ENCODE results near the gene GPR137B.
"Not testable (repeated sequence)": the region's sequence is repeated elsewhere in the genome, so short reads cannot be mapped to it uniquely, and the experiment has no call there.

The GPR137B gene

GRCh38 chr1:236181059-236181458 is 38.7 kb downstream of the GPR137B start:
- H3K4me1 Mint-ChIP-seq: no peaks in the 10 kb centered on the region
- no peak overlapping the region for H3K4me3 Mint-ChIP-seq
- H3K27ac Mint-ChIP-seq: no peak overlapping the region

GRCh38 chr1:236185687-236186086 is 43.3 kb downstream of the GPR137B start:
- Mint-ChIP-seq H3K27ac (no peak overlapping the region), H3K9me3 (peaks cover 16% of the 10 kb centered on the region), H3K4me3 (no peak overlapping the region), H3K36me3 (peaks cover 46% of the 10 kb centered on the region), H3K27me3 (no peaks in the 10 kb centered on the region), H3K4me1 (no peaks in the 10 kb centered on the region)

More at GRCh38 chr1:236181059-236181458, 38.7 kb downstream of the GPR137B start:
- Mint-ChIP-seq H3K36me3 (peaks cover 11% of the 10 kb centered on the region), H3K9me3 (no peaks in the 10 kb centered on the region), H3K27me3 (no peaks in the 10 kb centered on the region)

- Mint-ChIP-seq H3K9me3 (peaks cover 21% of the 10 kb centered on the region), H3K36me3 (peaks cover 50% of the 10 kb centered on the region)
- not testable (repeated sequence) for H3K27ac Mint-ChIP-seq, H3K4me3 Mint-ChIP-seq, H3K27me3 Mint-ChIP-seq, H3K4me1 Mint-ChIP-seq
Observed at GRCh38 chr1:236186471-236186870, 44.1 kb downstream of the GPR137B start.

GRCh38 chr1:236188084-236188483 is 45.7 kb downstream of the GPR137B start:
- not testable (repeated sequence) for H3K4me1 Mint-ChIP-seq, H3K27ac Mint-ChIP-seq, H3K4me3 Mint-ChIP-seq, H3K27me3 Mint-ChIP-seq
- Mint-ChIP-seq H3K9me3 (peaks cover 21% of the 10 kb centered on the region), H3K36me3 (peaks cover 53% of the 10 kb centered on the region)

GRCh38 chr1:236193184-236193583 is 50.8 kb downstream of the GPR137B start:
- no peaks in the 10 kb centered on the region for H3K27me3 Mint-ChIP-seq

GRCh38 chr1:236200925-236201324 is 58.6 kb downstream of the GPR137B start:
- Mint-ChIP-seq H3K9me3 (peaks cover 47% of the 10 kb centered on the region), H3K36me3 (peaks cover 68% of the 10 kb centered on the region), H3K4me1 (no peaks in the 10 kb centered on the region), H3K4me3 (no peak overlapping the region), H3K27me3 (no peaks in the 10 kb centered on the region), H3K27ac (no peak overlapping the region)

More at GRCh38 chr1:236193184-236193583, 50.8 kb downstream of the GPR137B start:
- H3K27ac Mint-ChIP-seq: no peak overlapping the region
- H3K36me3 Mint-ChIP-seq: peaks cover 68% of the 10 kb centered on the region
- no peak overlapping the region for H3K4me3 Mint-ChIP-seq
- no peaks in the 10 kb centered on the region for H3K4me1 Mint-ChIP-seq
- peaks cover 46% of the 10 kb centered on the region for H3K9me3 Mint-ChIP-seq

GRCh38 chr1:236201786-236202185 is 59.4 kb downstream of the GPR137B start:
- Mint-ChIP-seq H3K9me3 (peaks cover 46% of the 10 kb centered on the region), H3K27ac (no peak overlapping the region), H3K27me3 (no peaks in the 10 kb centered on the region), H3K4me3 (no peak overlapping the region), H3K36me3 (peaks cover 72% of the 10 kb centered on the region), H3K4me1 (no peaks in the 10 kb centered on the region)

- Mint-ChIP-seq H3K4me3 (no peak overlapping the region), H3K36me3 (peaks cover 63% of the 10 kb centered on the region), H3K27me3 (no peaks in the 10 kb centered on the region), H3K4me1 (no peaks in the 10 kb centered on the region), H3K9me3 (peaks cover 37% of the 10 kb centered on the region), H3K27ac (no peak overlapping the region)
Observed at GRCh38 chr1:236204039-236204438, 61.7 kb downstream of the GPR137B start.

GRCh38 chr1:236204656-236205055 is 62.3 kb downstream of the GPR137B start:
- Mint-ChIP-seq H3K4me3 (no peak overlapping the region), H3K4me1 (no peaks in the 10 kb centered on the region), H3K36me3 (peaks cover 57% of the 10 kb centered on the region), H3K27ac (no peak overlapping the region), H3K27me3 (no peaks in the 10 kb centered on the region), H3K9me3 (peaks cover 32% of the 10 kb centered on the region)

GRCh38 chr1:236206548-236206947 is 64.2 kb downstream of the GPR137B start:
- no peak overlapping the region for H3K27ac Mint-ChIP-seq
- H3K27me3 Mint-ChIP-seq: no peaks in the 10 kb centered on the region
- no peaks in the 10 kb centered on the region for H3K4me1 Mint-ChIP-seq
- no peak overlapping the region for H3K4me3 Mint-ChIP-seq
- peaks cover 23% of the 10 kb centered on the region for H3K9me3 Mint-ChIP-seq
- peaks cover 48% of the 10 kb centered on the region for H3K36me3 Mint-ChIP-seq

- no peak overlapping the region for H3K27ac Mint-ChIP-seq
- H3K27me3 Mint-ChIP-seq: no peaks in the 10 kb centered on the region
- peaks cover 45% of the 10 kb centered on the region for H3K36me3 Mint-ChIP-seq
- H3K4me1 Mint-ChIP-seq: no peaks in the 10 kb centered on the region
- no peak overlapping the region for H3K4me3 Mint-ChIP-seq
- H3K9me3 Mint-ChIP-seq: peaks cover 22% of the 10 kb centered on the region
Observed at GRCh38 chr1:236207121-236207520, 64.8 kb downstream of the GPR137B start.

- H3K27ac Mint-ChIP-seq: no peak overlapping the region
- H3K4me3 Mint-ChIP-seq: no peak overlapping the region
- peaks cover 19% of the 10 kb centered on the region for H3K9me3 Mint-ChIP-seq
- H3K27me3 Mint-ChIP-seq: no peaks in the 10 kb centered on the region
- H3K4me1 Mint-ChIP-seq: no peaks in the 10 kb centered on the region
- H3K36me3 Mint-ChIP-seq: peaks cover 44% of the 10 kb centered on the region
Observed at GRCh38 chr1:236207569-236207968, 65.2 kb downstream of the GPR137B start.

- Mint-ChIP-seq H3K27ac (no peak overlapping the region), H3K36me3 (peaks cover 41% of the 10 kb centered on the region), H3K27me3 (no peaks in the 10 kb centered on the region), H3K9me3 (peaks cover 6% of the 10 kb centered on the region), H3K4me3 (no peak overlapping the region), H3K4me1 (no peaks in the 10 kb centered on the region)
Observed at GRCh38 chr1:236209185-236209584, 66.8 kb downstream of the GPR137B start.

- H3K4me1 Mint-ChIP-seq: no peaks in the 10 kb centered on the region
- peaks cover under 1% of the 10 kb centered on the region for H3K9me3 Mint-ChIP-seq
- H3K27me3 Mint-ChIP-seq: no peaks in the 10 kb centered on the region
- no peak overlapping the region for H3K4me3 Mint-ChIP-seq
- H3K27ac Mint-ChIP-seq: no peak overlapping the region
- peaks cover 39% of the 10 kb centered on the region for H3K36me3 Mint-ChIP-seq
Observed at GRCh38 chr1:236209713-236210112, 67.4 kb downstream of the GPR137B start.

- no peaks in the 10 kb centered on the region for H3K4me1 Mint-ChIP-seq
- H3K27me3 Mint-ChIP-seq: no peaks in the 10 kb centered on the region
- no peak overlapping the region for H3K27ac Mint-ChIP-seq
- H3K9me3 Mint-ChIP-seq: no peaks in the 10 kb centered on the region
- H3K36me3 Mint-ChIP-seq: peaks cover 38% of the 10 kb centered on the region
- no peak overlapping the region for H3K4me3 Mint-ChIP-seq
Observed at GRCh38 chr1:236211815-236212214, 69.5 kb downstream of the GPR137B start.

GRCh38 chr1:236213534-236213933 is 71.2 kb downstream of the GPR137B start:
- Mint-ChIP-seq H3K4me3 (no peak overlapping the region), H3K27me3 (no peaks in the 10 kb centered on the region), H3K27ac (no peak overlapping the region), H3K36me3 (peaks cover 29% of the 10 kb centered on the region), H3K4me1 (no peaks in the 10 kb centered on the region), H3K9me3 (no peaks in the 10 kb centered on the region)

- Mint-ChIP-seq H3K4me1 (no peaks in the 10 kb centered on the region), H3K4me3 (no peak overlapping the region), H3K9me3 (no peaks in the 10 kb centered on the region), H3K27ac (no peak overlapping the region), H3K27me3 (no peaks in the 10 kb centered on the region), H3K36me3 (peaks cover 29% of the 10 kb centered on the region)
Observed at GRCh38 chr1:236214761-236215160, 72.4 kb downstream of the GPR137B start.

All from activated naive CD4-positive, alpha-beta T cell treated with anti-CD3 and anti-CD28 coated beads, Interleukin-2, amount 50 U/mL, for 24 hours (primary cell).